ENCODE results near the gene LRRC27. TPM values are rescaled to one million over a fixed set of nuclear protein-coding genes. Genes with fewer than 3 reads are reported as not detected.

LRRC27 gene
- total and polyA plus RNA-seq, 2 donors (not counting 1 experiment from before 2014, with no cell fraction given) = 23.6 to 25.6 TPM

DNA sequence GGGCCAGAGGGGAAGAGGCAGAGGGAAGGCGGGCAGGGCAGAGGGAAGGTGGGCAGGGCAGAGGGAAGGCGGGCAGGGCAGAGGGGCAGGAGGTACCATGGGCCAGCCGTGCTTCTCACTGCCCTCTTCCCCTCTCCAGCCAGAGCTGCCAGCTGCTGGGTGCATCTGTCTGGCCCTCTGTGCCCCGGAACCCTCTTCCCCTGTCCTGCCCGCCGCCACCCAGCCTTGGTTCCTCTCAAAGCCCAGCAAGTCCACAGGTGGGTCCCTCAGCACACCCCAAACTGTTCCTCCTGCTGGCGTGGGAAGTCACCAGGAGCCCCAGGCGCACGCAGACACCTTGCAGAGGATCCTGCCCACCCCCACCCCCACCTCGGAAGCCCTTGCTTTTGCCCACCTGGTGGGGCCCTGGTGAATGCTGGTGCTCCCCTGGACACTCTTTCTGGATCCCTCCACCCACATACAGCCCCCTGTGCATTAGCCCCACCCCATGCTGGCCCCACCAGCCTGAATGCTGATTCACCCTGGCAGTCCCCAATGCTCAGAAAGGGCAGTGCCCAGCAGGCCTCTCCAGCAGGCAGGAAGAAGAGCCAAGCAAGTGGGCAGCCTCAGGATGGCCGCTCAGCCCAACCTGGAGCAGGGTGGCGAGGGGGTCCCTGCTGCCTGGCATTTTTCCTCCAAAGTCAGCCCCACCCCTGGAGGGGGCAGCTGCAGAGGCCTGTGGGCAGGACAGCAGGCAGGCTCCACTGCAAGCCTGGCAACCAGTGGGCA, 63.1 kb downstream of the LRRC27 start:
- no peaks in the 10 kb centered on the region for H3K9me3 ChIP-seq (ENCODE audit: control extremely low read depth in 1 of 3, control insufficient read depth in 2 of 3, insufficient read depth in 1 of 3, low read length in 2 of 3)
- intact Hi-C loops (cut with micrococcal nuclease) = loop anchor here (5.0 kb wide), 2 partner anchors 177 to 242 kb away; no protein-coding TSS in a partner anchor
- no peaks in the 10 kb centered on the region for H3K27me3 ChIP-seq (replicated peaks in 1 of 4; ENCODE audit: control extremely low read depth in 1 of 4, control insufficient read depth in 3 of 4, insufficient read depth in 4 of 4, low read length in 3 of 4)
- H4K20me1 ChIP-seq (ENCODE audit: control insufficient read depth, insufficient read depth, low read length, poor library complexity, severe bottlenecking) = peaks cover 12% of the 10 kb centered on the region
- Mint-ChIP-seq H3K4me3 (peak overlapping the region; percentile 71), H3K4me1 (peaks cover 44% of the 10 kb centered on the region), H3K27me3 (no peaks in the 10 kb centered on the region), H3K9me3 (ENCODE audit: insufficient read depth) (peaks cover 6% of the 10 kb centered on the region), H3K27ac (peak overlapping the region; percentile 81)
- DNase-seq (no peak), ATAC-seq (ENCODE audit: low read depth) (no peak)
- peak overlapping the region in 4 of 5 experiments; percentile 49 to 73 (median 61) for H3K4me3 ChIP-seq (ENCODE audit: control extremely low read depth in 1 of 5, extremely low read depth in 1 of 5, insufficient read depth in 1 of 5, low read depth in 2 of 5, low read length in 4 of 5)
- H3K36me3 ChIP-seq (replicated peaks in 1 of 2; ENCODE audit: control extremely low read depth in 1 of 2, control insufficient read depth in 1 of 2, extremely low read depth in 1 of 2, insufficient read depth in 2 of 2, low read length in 1 of 2) = no peaks in the 10 kb centered on the region
- ChIA-PET POLR2A (interaction anchor here (0.6 to 1.6 kb wide), 2 partner anchors 17 to 23 kb away, joined by 5 to 6 read pairs; no protein-coding TSS in a partner anchor), CTCF (interaction anchor here (0.9 kb wide), 1 partner anchor 48 kb away, joined by 3 read pairs; no protein-coding TSS in a partner anchor)
- peak overlapping the region; percentile 96 for H3K4me2 ChIP-seq (replicated peaks; ENCODE audit: low read depth, low read length, poor library complexity, severe bottlenecking)
- H3K27ac ChIP-seq (ENCODE audit: low read length in 2 of 2) = peak overlapping the region; percentile 75 to 89
- peaks cover 28% of the 10 kb centered on the region for H3K79me2 ChIP-seq (ENCODE audit: control insufficient read depth, insufficient read depth, low read length)
- TF ChIP-seq EZH2 (IDR thresholded peaks at IDR 0.05; ENCODE audit: borderline replicate concordance, insufficient read depth, low read depth, low read length, poor library complexity, severe bottlenecking) = no peak
- TF ChIP-seq, protein P1, sequence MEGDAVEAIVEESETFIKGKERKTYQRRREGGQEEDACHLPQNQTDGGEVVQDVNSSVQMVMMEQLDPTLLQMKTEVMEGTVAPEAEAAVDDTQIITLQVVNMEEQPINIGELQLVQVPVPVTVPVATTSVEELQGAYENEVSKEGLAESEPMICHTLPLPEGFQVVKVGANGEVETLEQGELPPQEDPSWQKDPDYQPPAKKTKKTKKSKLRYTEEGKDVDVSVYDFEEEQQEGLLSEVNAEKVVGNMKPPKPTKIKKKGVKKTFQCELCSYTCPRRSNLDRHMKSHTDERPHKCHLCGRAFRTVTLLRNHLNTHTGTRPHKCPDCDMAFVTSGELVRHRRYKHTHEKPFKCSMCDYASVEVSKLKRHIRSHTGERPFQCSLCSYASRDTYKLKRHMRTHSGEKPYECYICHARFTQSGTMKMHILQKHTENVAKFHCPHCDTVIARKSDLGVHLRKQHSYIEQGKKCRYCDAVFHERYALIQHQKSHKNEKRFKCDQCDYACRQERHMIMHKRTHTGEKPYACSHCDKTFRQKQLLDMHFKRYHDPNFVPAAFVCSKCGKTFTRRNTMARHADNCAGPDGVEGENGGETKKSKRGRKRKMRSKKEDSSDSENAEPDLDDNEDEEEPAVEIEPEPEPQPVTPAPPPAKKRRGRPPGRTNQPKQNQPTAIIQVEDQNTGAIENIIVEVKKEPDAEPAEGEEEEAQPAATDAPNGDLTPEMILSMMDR (IDR thresholded peaks at IDR 0.05) = no peak
- H3K9ac ChIP-seq (ENCODE audit: low read length) = peak overlapping the region; percentile 74
- WGBS (ENCODE audit: insufficient coverage) = 39% methylated on average over 11 of the region's 12 CpGs
- H3K4me1 ChIP-seq (ENCODE audit: control insufficient read depth in 2 of 2, insufficient read depth in 2 of 2, low read length in 2 of 2) = peaks cover 51 to 55% of the 10 kb centered on the region in 2 donors
- no peak overlapping the region for H2AFZ ChIP-seq (ENCODE audit: insufficient read depth, low read depth, low read length, poor library complexity, severe bottlenecking)
